Kidney (tissue), 14 donors: Measurements from ENCODE around the gene ACSL5. TPM values are rescaled to one million over a fixed set of nuclear protein-coding genes. Genes with fewer than 3 reads are reported as not detected.

Source experiments
- DNase-seq, 5 donors: peaks; one replicate each; pipeline ENCODE4 v3.0.0-alpha.2; 2013 to 2020
- FAIRE-seq: peaks from 2 replicates; lab custom pipeline; 2012; peaks lifted over from hg19 to GRCh38; lab: Jason Lieb, UNC
- H3K27ac ChIP-seq, 2 donors: one replicate each; pipeline ENCODE4 v1.7.0; 2013; ENCODE audit warnings: low read depth in 2 of 2, low read length in 2 of 2, inconsistent platforms in 1 of 2
- H3K27me3 ChIP-seq: one replicate; pipeline ENCODE4 v1.7.1; 2013; ENCODE audit warnings: low read length, inconsistent platforms; ENCODE audit not compliant: control insufficient read depth, insufficient read depth
- H3K36me3 ChIP-seq, 3 donors: one replicate each; pipeline versions ENCODE4 v1.7.0 to v1.7.1; 2013; ENCODE audit warnings: low read length in 3 of 3, control low read depth in 1 of 3, inconsistent platforms in 1 of 3; ENCODE audit not compliant: insufficient read depth in 3 of 3, control insufficient read depth in 2 of 3
- H3K4me1 ChIP-seq, 3 donors: one replicate each; pipeline versions ENCODE4 v1.7.0 to v1.7.1; 2013; ENCODE audit warnings: low read length in 3 of 3, inconsistent platforms in 1 of 3, low read depth in 1 of 3; ENCODE audit not compliant: control insufficient read depth in 2 of 3, insufficient read depth in 2 of 3
- H3K4me3 ChIP-seq, 3 donors: one replicate each; pipeline versions ENCODE4 v1.7.0 to v1.8.1; 2013; ENCODE audit warnings: low read length in 3 of 3, control low read depth in 1 of 3, inconsistent platforms in 1 of 3
- H3K9ac ChIP-seq, 3 donors: one replicate each; pipeline versions ENCODE4 v1.7.0 to v1.7.1; 2013; ENCODE audit warnings: low read length in 3 of 3, control low read depth in 1 of 3, inconsistent platforms in 1 of 3
- H3K9me3 ChIP-seq, 3 donors: one replicate each; pipeline versions ENCODE4 v1.7.0 to v1.7.1; 2013; ENCODE audit warnings: low read length in 3 of 3, control low read depth in 1 of 3, inconsistent platforms in 1 of 3; ENCODE audit not compliant: control insufficient read depth in 2 of 3, insufficient read depth in 1 of 3
- intact Hi-C: fragments of 100-400 bp; cut with DNase I; formaldehyde crosslinking; loops from one replicate; pipeline ENCODE4 v1.11.1; 2022
- polyA plus RNA-seq: library from polyadenylated mRNA; stranded (reverse); fragments of 350-450 nt; fragmentation: Illumina TruSeq; extraction: RNeasy Lipid Tissue Mini Kit (QIAGEN cat#74804); gene quantifications from one replicate; pipeline ENCODE4 v1.2.3, GENCODE V29; 2014; ENCODE audit warnings: low read depth, low replicate concordance; ENCODE audit not compliant: insufficient read depth
- total RNA-seq: library from RNA; stranded (reverse); fragmentation: NEBNext Ultra II Directional; extraction: Animal tissue kit (Norgen Biotek cat#: 25700); gene quantifications from one replicate; pipeline ENCODE4 v1.2.1, GENCODE V29; 2021
- TF ChIP-seq, protein P1 (sequence below): IDR thresholded peaks from 3 replicates; pipeline ENCODE4 v1.5.1; 2012; ENCODE audit warnings: mild to moderate bottlenecking, moderate library complexity, borderline replicate concordance; ENCODE audit not compliant: insufficient read depth; ENCODE audit errors: extremely low read depth
- donor health status: control.
- donor health status: control.
- donor health status: control.
- donor health status: control.
- donor health status: control.
- donor health status: DM: yes; HTN: yes; CAD: no.
- donor health status: Normal renal cell carcinoma (clear cell type).

The ACSL5 gene
- total and polyA plus RNA-seq, 2 donors from 2014 or later = 5.6 to 21.8 TPM

DNA sequence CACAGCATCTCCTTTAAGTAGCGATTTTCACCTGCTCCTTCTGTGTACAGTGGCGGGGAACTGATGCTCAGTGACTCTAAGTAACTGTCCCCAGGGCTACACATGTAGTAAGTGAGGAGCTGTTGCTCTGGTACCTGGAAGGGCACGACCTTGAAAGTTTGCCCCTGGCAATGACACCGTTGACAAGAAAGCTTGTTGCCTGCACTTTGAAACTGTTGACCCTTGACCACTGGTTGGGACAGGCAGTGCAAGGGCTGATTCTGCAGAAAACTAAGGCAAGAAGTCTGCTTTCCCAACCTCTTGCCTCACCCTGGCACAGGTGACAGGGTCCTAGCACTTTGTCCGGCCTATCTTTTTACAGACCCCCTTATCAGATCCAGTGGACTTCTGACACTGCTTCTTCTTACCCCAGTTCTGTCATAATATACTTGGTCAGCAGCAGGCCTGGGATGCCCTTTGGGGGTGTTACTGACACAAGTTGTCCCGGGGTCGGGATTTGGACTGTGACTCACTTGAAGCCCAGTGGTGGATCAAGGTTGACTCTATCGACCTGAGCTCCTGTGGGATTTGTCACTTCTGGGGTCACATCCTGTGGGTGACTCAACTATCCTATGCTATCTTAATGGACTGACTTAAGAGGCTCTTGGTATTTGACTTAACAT lies 5.8 kb downstream of the ACSL5 start:
- no peaks in the 10 kb centered on the region for H3K9me3 ChIP-seq
- H3K4me3 ChIP-seq = no peak overlapping the region
- H3K4me1 ChIP-seq = peaks cover 0 to 6% (median 0%) of the 10 kb centered on the region in 3 donors
- H3K27ac ChIP-seq = no peak overlapping the region
- intact Hi-C loops = no loop called here
- no peaks in the 10 kb centered on the region for H3K36me3 ChIP-seq
- no peak for FAIRE-seq
- no peak overlapping the region for H3K9ac ChIP-seq
- no peaks in the 10 kb centered on the region for H3K27me3 ChIP-seq
- DNase-seq = no peak
- TF ChIP-seq, protein P1, sequence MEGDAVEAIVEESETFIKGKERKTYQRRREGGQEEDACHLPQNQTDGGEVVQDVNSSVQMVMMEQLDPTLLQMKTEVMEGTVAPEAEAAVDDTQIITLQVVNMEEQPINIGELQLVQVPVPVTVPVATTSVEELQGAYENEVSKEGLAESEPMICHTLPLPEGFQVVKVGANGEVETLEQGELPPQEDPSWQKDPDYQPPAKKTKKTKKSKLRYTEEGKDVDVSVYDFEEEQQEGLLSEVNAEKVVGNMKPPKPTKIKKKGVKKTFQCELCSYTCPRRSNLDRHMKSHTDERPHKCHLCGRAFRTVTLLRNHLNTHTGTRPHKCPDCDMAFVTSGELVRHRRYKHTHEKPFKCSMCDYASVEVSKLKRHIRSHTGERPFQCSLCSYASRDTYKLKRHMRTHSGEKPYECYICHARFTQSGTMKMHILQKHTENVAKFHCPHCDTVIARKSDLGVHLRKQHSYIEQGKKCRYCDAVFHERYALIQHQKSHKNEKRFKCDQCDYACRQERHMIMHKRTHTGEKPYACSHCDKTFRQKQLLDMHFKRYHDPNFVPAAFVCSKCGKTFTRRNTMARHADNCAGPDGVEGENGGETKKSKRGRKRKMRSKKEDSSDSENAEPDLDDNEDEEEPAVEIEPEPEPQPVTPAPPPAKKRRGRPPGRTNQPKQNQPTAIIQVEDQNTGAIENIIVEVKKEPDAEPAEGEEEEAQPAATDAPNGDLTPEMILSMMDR = no peak

GRCh38 chr10:112382515-112383235 lies 8.8 kb downstream of the ACSL5 start:
- intact Hi-C loops = no loop called here
- no peaks in the 10 kb centered on the region for H3K27me3 ChIP-seq
- TF ChIP-seq, protein P1 = no peak

GRCh38 chr10:112383325-112383724 lies 9.4 kb downstream of the ACSL5 start:
- no peaks in the 10 kb centered on the region for H3K9me3 ChIP-seq
- intact Hi-C loops = no loop called here
- FAIRE-seq (no peak), DNase-seq (no peak)
- no peak overlapping the region for H3K4me3 ChIP-seq
- TF ChIP-seq, protein P1 = no peak
- no peak overlapping the region for H3K27ac ChIP-seq
- no peaks in the 10 kb centered on the region for H3K36me3 ChIP-seq
- H3K9ac ChIP-seq = no peak overlapping the region
- no peaks in the 10 kb centered on the region for H3K27me3 ChIP-seq
- no peaks in the 10 kb centered on the region for H3K4me1 ChIP-seq

More at GRCh38 chr10:112382515-112383235, 8.8 kb downstream of the ACSL5 start:
- DNase-seq (no peak), FAIRE-seq (no peak)
- Histone ChIP-seq H3K9me3 (no peaks in the 10 kb centered on the region), H3K27ac (no peak overlapping the region), H3K4me1 (no peaks in the 10 kb centered on the region), H3K36me3 (no peaks in the 10 kb centered on the region), H3K4me3 (no peak overlapping the region), H3K9ac (no peak overlapping the region)
